ENCODE data around the gene BHLHE23.
"Not testable (repeated sequence)": the region's sequence is repeated elsewhere in the genome, so short reads cannot be mapped to it uniquely, and the experiment has no call there.

The BHLHE23 gene

GRCh38 chr20:63036291-63036690, 29.5 kb upstream of the BHLHE23 start:
- no peak for TF ChIP-seq CTCF (IDR thresholded peaks at IDR 0.05; ENCODE audit: low read depth, low read length)
- no peak overlapping the region for H3K4me3 ChIP-seq (ENCODE audit: low read depth, low read length)
- in situ Hi-C loops (cut with HindIII; ENCODE audit: low sequenced_read_pairs), result no loop called here
- DNase-seq (ENCODE audit: low read depth, low spot score), result no peak

GRCh38 chr20:63035603-63036185, 28.9 kb upstream of the BHLHE23 start:
- no peak for TF ChIP-seq CTCF (IDR thresholded peaks at IDR 0.05; ENCODE audit: low read depth, low read length)
- in situ Hi-C loops (cut with HindIII; ENCODE audit: low sequenced_read_pairs), result no loop called here
- DNase-seq (ENCODE audit: low read depth, low spot score), result no peak
- H3K4me3 ChIP-seq (ENCODE audit: low read depth, low read length), result no peak overlapping the region

GRCh38 chr20:63034710-63035602, 28.2 kb upstream of the BHLHE23 start:
- H3K4me3 ChIP-seq (ENCODE audit: low read depth, low read length); in situ Hi-C loops (cut with HindIII; ENCODE audit: low sequenced_read_pairs); DNase-seq (ENCODE audit: low read depth, low spot score): not testable (repeated sequence)

- TF ChIP-seq CTCF (IDR thresholded peaks at IDR 0.05; ENCODE audit: low read depth, low read length), result no peak
- in situ Hi-C loops (cut with HindIII; ENCODE audit: low sequenced_read_pairs), result no loop called here
- H3K4me3 ChIP-seq (ENCODE audit: low read depth, low read length), result no peak overlapping the region
- DNase-seq (ENCODE audit: low read depth, low spot score), result no peak
Observed at GRCh38 chr20:63033794-63034709, 27.3 kb upstream of the BHLHE23 start.

GRCh38 chr20:63032861-63033793, 26.4 kb upstream of the BHLHE23 start:
- in situ Hi-C loops (cut with HindIII; ENCODE audit: low sequenced_read_pairs), result no loop called here
- TF ChIP-seq CTCF (IDR thresholded peaks at IDR 0.05; ENCODE audit: low read depth, low read length), result no peak
- no peak for DNase-seq (ENCODE audit: low read depth, low spot score)
- H3K4me3 ChIP-seq (ENCODE audit: low read depth, low read length), result no peak overlapping the region

GRCh38 chr20:63032026-63032800, 25.4 kb upstream of the BHLHE23 start:
- DNase-seq (ENCODE audit: low read depth, low spot score), result no peak
- H3K4me3 ChIP-seq (ENCODE audit: low read depth, low read length), result no peak overlapping the region
- in situ Hi-C loops (cut with HindIII; ENCODE audit: low sequenced_read_pairs), result no loop called here
- TF ChIP-seq CTCF (IDR thresholded peaks at IDR 0.05; ENCODE audit: low read depth, low read length), result no peak

Measured in astrocyte of the spinal cord (primary cell).